GM23248 (cell line): ENCODE results near the gene RGL1.

Experiments
- EZH2 ChIP-seq: fragments of 200-600 bp; sonication (generic); IDR thresholded peaks from 2 replicates; pipeline ENCODE4 v1.6.1; 2018; ENCODE audit warnings: antibody characterized with exemption, mild to moderate bottlenecking; ENCODE audit not compliant: insufficient read depth, poor library complexity, severe bottlenecking
- EZH2phosphoT487 ChIP-seq: fragments of 200-600 bp; sonication (generic); IDR thresholded peaks from 2 replicates; pipeline ENCODE4 v1.6.1; 2018; ENCODE audit warnings: antibody characterized with exemption, moderate library complexity, mild to moderate bottlenecking, low read depth; ENCODE audit not compliant: insufficient read depth

DNA sequence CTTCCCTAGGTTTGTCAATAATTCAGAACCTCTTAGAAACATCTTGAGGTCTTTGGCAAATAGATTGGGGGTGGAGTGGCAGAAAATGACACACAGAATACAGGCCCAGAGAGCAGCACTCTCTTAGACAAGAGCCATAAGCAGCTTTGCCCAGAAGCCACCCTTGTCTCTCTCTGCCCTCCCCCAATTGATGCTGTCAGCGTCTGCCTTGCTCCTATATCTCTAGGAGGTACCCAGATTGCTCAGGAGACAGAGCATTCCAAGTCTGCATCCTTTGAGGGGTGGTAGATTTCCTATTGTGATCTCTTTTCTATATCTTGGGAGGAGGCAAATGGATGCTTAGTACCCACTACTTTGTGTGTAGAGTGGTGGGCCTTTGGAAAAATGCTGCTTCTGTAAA is 1.8 kb downstream of the RGL1 start:
- TF ChIP-seq EZH2 (no peak), EZH2phosphoT487 (no peak)
